Heart left ventricle (tissue), 16 donors: ENCODE results near the gene TRHDE. TPM values are rescaled to one million over a fixed set of nuclear protein-coding genes. Genes with fewer than 3 reads are reported as not detected.
"Not testable (repeated sequence)": the region's sequence is repeated elsewhere in the genome, so short reads cannot be mapped to it uniquely, and the experiment has no call there.

Source experiments
- ATAC-seq, 4 donors: fragments of 200-7000 bp; cut with Tn5 transposase; one replicate each; pipeline ENCODE4 v1.9.1; 2020 to 2022; ENCODE audit warnings: moderate library complexity in 4 of 4, mild to moderate bottlenecking in 3 of 4, moderate number of reproducible peaks in 1 of 4
- DNase-seq, 5 donors: peaks; one replicate each; pipeline ENCODE4 v3.0.0-alpha.2; 2020
- H3K27ac ChIP-seq, 12 donors: fragments of 200-600 bp; sonication (generic) in 4 of 12; one replicate each; pipeline versions ENCODE4 v1.5.0 to v1.8.0; 2016 to 2022; ENCODE audit warnings: mild to moderate bottlenecking in 2 of 12
- H3K27me3 ChIP-seq, 9 donors: fragments of 200-600 bp; sonication (generic) in 2 of 9; one replicate each; pipeline versions ENCODE4 v1.5.1 to v1.8.0; 2016 to 2022; ENCODE audit warnings: mild to moderate bottlenecking in 3 of 9
- H3K36me3 ChIP-seq, 9 donors: fragments of 200-600 bp; sonication (generic) in 2 of 9; one replicate each; pipeline versions ENCODE4 v1.5.0 to v1.8.0; 2018 to 2022; ENCODE audit warnings: mild to moderate bottlenecking in 2 of 9
- H3K4me1 ChIP-seq, 12 donors: fragments of 200-600 bp; sonication (generic) in 4 of 12; one replicate each; pipeline versions ENCODE4 v1.5.0 to v1.8.0; 2016 to 2022; ENCODE audit warnings: mild to moderate bottlenecking in 3 of 12
- H3K4me3 ChIP-seq, 12 donors: fragments of 200-600 bp; sonication (generic) in 4 of 12; one replicate each; pipeline versions ENCODE4 v1.5.0 to v1.8.0; 2017 to 2022; ENCODE audit warnings: mild to moderate bottlenecking in 9 of 12, moderate library complexity in 4 of 12
- H3K9me3 ChIP-seq, 12 donors: fragments of 200-600 bp; sonication (generic) in 4 of 12; one replicate each; pipeline versions ENCODE4 v1.5.0 to v1.8.0; 2016 to 2022; ENCODE audit warnings: mild to moderate bottlenecking in 1 of 12
- POLR2A ChIP-seq, 2 donors: fragments of 450-650 bp; IDR thresholded peaks; one replicate each; pipeline ENCODE4 v1.6.1; 2017; ENCODE audit warnings: antibody characterized with exemption in 2 of 2, mild to moderate bottlenecking in 2 of 2, moderate library complexity in 2 of 2
- WGBS, 4 donors: extraction: QIAGEN DNeasy Blood & Tissue Kit in 2 of 4; methylation state at CpG; one replicate each; pipeline versions ENCODE4 v1.1.5 to v1.1.7; 2013 to 2018; 5-methylcytosine and 5-hydroxymethylcytosine counted together
- intact Hi-C, 10 donors: fragments of 100-400 bp; cut with DNase I; formaldehyde crosslinking; loops; one replicate each; pipeline versions ENCODE4 v1.11.1 to v1.14.2; 2022
- polyA plus RNA-seq, 2 donors: library from polyadenylated mRNA; stranded (reverse); fragments of 200-250 nt; gene quantifications; one replicate each; pipeline ENCODE4 v1.2.3, GENCODE V29; 2013
- total RNA-seq, 9 donors: library from RNA; depleted of rRNA in 2 of 9; stranded (reverse); fragments of >200 nt in 2 of 9; fragmentation: NEBNext Ultra II Directional in 3 of 9; extraction: Animal tissue kit (Norgen Biotek cat#: 25700) in 3 of 9; gene quantifications; one replicate each; pipeline versions ENCODE4 v1.1.0 to v1.2.4, GENCODE V29; 2016 to 2023
- TF ChIP-seq, protein P1 (sequence below), 12 donors: fragments of 200-600 bp; sonication (generic) in 4 of 12; IDR thresholded peaks; one replicate each; pipeline versions ENCODE4 v1.5.0 to v1.8.0; 2018 to 2022; ENCODE audit warnings: antibody characterized with exemption in 12 of 12, mild to moderate bottlenecking in 5 of 12
- donor health status: ischemic (EF 13 %, LVEDD 7.1; RV severe dilation, severe dysfunction).
- donor health status: healthy with polysubstance abuse.
- donor health status: DM: no; HTN: yes; CAD: no.
- donor health status: DM: no; HTN: no; CAD: no.
- donor health status: ischemic (EF 25% LVEDD 6.9; RV normal size, moderate dysfunction).
- donor health status: ischemic (EF 25% LVEDD 5.7; RV mildly dilated, moderate dysfunction).
- donor health status: healthy.
- donor health status: DM: yes; HTN: yes; CAD: no.
- donor health status: ischemic (EF 35%, LVEDD 5.7; RV mildly dilated, moderate dysfunction).
- donor health status: nonischemic (EF 11% LVEDD 7.7; RV severe dilation, severe dysfunction).
- donor health status: DM: yes; HTN: yes; CAD: no.
- donor health status: PGD.
- donor health status: ischemic (EF 29% LVEDD 5.4; RV normal size, mild dysfunction).
- donor health status: nonischemic (EF 23%, LVEDD 6.1; RV moderate dilation, normal function).

Gene TRHDE
- total and polyA plus RNA-seq, 11 donors = 0.01 to 3.1 (median 0.28) TPM; not detected in 1

DNA sequence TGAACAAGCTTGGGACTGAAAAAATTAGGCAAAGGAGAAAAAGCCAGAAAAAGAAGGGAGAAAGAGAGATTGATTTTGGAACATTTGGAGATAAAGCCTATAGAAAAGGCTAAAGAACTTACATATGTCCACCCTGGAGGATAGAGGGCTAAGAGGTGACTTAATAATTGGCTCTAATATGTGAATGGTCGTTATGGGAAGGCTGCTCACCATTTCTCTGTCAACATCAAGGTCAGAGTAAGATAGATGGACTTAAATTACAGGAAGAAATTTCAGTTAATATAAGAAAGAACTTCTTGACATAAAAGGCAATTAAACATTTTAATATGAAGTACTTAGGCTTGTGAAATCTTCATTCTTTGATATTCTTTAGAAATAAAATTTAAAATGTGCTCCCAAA lies 238.6 kb downstream of the TRHDE start:
- no peak overlapping the region for H3K27ac ChIP-seq
- WGBS, 4 donors = 35 to 49% (median 36%) methylated on average over 1 of the region's 1 CpG
- TF ChIP-seq POLR2A (IDR thresholded peaks at IDR 0.05) = no peak
- TF ChIP-seq, protein P1, sequence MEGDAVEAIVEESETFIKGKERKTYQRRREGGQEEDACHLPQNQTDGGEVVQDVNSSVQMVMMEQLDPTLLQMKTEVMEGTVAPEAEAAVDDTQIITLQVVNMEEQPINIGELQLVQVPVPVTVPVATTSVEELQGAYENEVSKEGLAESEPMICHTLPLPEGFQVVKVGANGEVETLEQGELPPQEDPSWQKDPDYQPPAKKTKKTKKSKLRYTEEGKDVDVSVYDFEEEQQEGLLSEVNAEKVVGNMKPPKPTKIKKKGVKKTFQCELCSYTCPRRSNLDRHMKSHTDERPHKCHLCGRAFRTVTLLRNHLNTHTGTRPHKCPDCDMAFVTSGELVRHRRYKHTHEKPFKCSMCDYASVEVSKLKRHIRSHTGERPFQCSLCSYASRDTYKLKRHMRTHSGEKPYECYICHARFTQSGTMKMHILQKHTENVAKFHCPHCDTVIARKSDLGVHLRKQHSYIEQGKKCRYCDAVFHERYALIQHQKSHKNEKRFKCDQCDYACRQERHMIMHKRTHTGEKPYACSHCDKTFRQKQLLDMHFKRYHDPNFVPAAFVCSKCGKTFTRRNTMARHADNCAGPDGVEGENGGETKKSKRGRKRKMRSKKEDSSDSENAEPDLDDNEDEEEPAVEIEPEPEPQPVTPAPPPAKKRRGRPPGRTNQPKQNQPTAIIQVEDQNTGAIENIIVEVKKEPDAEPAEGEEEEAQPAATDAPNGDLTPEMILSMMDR (IDR thresholded peaks at IDR 0.05) = no peak
- H3K4me3 ChIP-seq = no peak overlapping the region
- ATAC-seq (no peak), DNase-seq (no peak)
- no peaks in the 10 kb centered on the region for H3K27me3 ChIP-seq
- intact Hi-C loops = no loop called here
- no peaks in the 10 kb centered on the region for H3K4me1 ChIP-seq
- no peaks in the 10 kb centered on the region for H3K36me3 ChIP-seq
- peaks cover 0 to 3% (median 0%) of the 10 kb centered on the region in 12 donors for H3K9me3 ChIP-seq

DNA sequence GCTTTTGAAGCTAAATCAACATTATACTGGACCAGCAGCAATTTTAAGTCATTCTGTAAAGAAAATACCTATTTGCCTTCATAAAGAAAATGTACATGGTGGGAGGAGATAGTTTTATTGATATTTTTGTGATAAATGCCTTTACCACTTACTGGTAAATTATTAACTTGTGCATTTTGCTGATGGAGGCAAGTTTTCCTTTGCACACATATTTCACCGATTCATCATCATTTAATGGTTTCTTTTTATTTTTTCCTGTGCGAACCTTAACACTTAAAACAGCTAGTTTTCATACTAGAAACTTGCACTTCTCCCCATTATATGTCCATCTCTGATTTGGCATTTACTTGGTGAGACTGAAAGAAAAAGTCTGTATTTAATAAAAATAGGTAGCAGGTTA lies 239.3 kb downstream of the TRHDE start:
- Histone ChIP-seq H3K4me1 (no peaks in the 10 kb centered on the region), H3K27ac (no peak overlapping the region), H3K27me3 (no peaks in the 10 kb centered on the region), H3K36me3 (no peaks in the 10 kb centered on the region), H3K9me3 (peaks cover 0 to 3% (median 0%) of the 10 kb centered on the region in 12 donors), H3K4me3 (no peak overlapping the region)
- TF ChIP-seq POLR2A (IDR thresholded peaks at IDR 0.05) = no peak
- TF ChIP-seq, protein P1 (IDR thresholded peaks at IDR 0.05) = no peak
- intact Hi-C loops = no loop called here
- ATAC-seq = no peak
- DNase-seq = no peak
- WGBS, 4 donors = 74 to 87% (median 78%) methylated on average over 2 of the region's 2 CpGs

GRCh38 chr12:72511906-72512305 lies 239.7 kb downstream of the TRHDE start:
- Histone ChIP-seq H3K4me3 (no peak overlapping the region), H3K27me3 (no peaks in the 10 kb centered on the region), H3K9me3 (peaks cover 0 to 3% (median 0%) of the 10 kb centered on the region in 12 donors), H3K27ac (no peak overlapping the region), H3K4me1 (no peaks in the 10 kb centered on the region), H3K36me3 (no peaks in the 10 kb centered on the region)
- 35 to 47% (median 41%) methylated on average over 3 of the region's 3 CpGs for WGBS, 4 donors
- intact Hi-C loops = no loop called here
- no peak for TF ChIP-seq POLR2A (IDR thresholded peaks at IDR 0.05)
- TF ChIP-seq, protein P1 (IDR thresholded peaks at IDR 0.05) = no peak
- DNase-seq (no peak), ATAC-seq (no peak)

DNA sequence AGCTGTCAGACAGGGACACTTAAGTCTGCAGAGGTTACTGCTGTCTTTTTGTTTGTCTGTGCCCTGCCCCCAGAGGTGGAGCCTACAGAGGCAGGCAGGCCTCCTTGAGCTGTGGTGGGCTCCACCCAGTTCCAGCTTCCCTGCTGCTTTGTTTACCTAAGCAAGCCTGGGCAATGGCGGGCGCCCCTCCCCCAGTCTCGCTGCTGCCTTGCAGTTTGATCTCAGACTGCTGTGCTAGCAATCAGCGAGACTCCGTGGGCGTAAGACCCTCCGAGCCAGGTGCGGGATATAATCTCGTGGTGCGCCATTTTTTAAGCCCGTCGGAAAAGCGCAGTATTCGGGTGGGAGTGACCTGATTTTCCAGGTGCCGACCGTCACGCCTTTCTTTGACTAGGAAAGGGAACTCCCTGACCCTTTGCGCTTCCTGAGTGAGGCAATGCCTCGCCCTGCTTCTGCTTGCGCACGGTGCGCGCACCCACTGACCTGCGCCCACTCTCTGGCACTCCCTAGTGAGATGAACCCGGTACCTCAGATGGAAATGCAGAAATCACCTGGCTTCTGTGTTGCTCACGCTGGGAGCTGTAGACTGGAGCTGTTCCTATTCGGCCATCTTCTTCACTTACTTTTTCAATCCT lies 248.0 kb downstream of the TRHDE start:
- 87 to 95% (median 93%) methylated on average over 20 to 27 of the region's 27 CpGs for WGBS, 4 donors
- ATAC-seq, DNase-seq, H3K4me3 ChIP-seq, intact Hi-C loops, H3K27me3 ChIP-seq, H3K9me3 ChIP-seq, H3K36me3 ChIP-seq, H3K27ac ChIP-seq, H3K4me1 ChIP-seq: not testable (repeated sequence)

GRCh38 chr12:72521326-72521725 lies 249.2 kb downstream of the TRHDE start:
- no peak for DNase-seq
- ATAC-seq = no peak
- WGBS, 4 donors = 51 to 71% (median 67%) methylated on average over 3 of the region's 3 CpGs

More at GRCh38 chr12:72521326-72521725, 249.2 kb downstream of the TRHDE start:
- Histone ChIP-seq H3K4me3 (no peak overlapping the region), H3K4me1 (no peaks in the 10 kb centered on the region), H3K27me3 (no peaks in the 10 kb centered on the region), H3K36me3 (no peaks in the 10 kb centered on the region), H3K9me3 (no peaks in the 10 kb centered on the region), H3K27ac (no peak overlapping the region)
- TF ChIP-seq POLR2A (IDR thresholded peaks at IDR 0.05) = no peak
- TF ChIP-seq, protein P1 (IDR thresholded peaks at IDR 0.05) = no peak
- intact Hi-C loops = no loop called here
